ENCODE results near the gene ARHGAP30.

DNA sequence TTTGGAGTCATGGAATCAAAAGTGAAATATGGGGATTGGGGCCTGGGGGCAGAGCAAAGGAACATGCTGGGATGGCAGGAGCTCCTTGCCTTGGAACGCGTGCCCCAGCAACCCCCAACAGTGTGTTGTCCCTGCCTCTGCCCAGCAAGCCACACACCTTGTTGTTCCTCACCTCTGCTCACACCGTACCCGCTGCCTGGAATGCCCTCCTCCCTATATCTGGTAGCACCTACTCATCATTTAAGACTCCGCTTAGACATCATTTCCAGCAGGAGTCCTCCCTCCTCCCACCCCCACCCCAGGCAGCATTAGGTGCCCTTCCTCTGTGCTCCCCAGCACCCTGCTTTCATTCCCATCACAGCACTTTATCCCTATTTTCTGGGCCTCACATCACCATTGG is 11.8 kb upstream of the ARHGAP30 start:
- TF ChIP-seq, protein P1, sequence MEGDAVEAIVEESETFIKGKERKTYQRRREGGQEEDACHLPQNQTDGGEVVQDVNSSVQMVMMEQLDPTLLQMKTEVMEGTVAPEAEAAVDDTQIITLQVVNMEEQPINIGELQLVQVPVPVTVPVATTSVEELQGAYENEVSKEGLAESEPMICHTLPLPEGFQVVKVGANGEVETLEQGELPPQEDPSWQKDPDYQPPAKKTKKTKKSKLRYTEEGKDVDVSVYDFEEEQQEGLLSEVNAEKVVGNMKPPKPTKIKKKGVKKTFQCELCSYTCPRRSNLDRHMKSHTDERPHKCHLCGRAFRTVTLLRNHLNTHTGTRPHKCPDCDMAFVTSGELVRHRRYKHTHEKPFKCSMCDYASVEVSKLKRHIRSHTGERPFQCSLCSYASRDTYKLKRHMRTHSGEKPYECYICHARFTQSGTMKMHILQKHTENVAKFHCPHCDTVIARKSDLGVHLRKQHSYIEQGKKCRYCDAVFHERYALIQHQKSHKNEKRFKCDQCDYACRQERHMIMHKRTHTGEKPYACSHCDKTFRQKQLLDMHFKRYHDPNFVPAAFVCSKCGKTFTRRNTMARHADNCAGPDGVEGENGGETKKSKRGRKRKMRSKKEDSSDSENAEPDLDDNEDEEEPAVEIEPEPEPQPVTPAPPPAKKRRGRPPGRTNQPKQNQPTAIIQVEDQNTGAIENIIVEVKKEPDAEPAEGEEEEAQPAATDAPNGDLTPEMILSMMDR (conservative IDR thresholded peaks at IDR 0.05; ENCODE audit: low read length), result no peak
- no peak for TF ChIP-seq EZH2phosphoT487 (IDR thresholded peaks at IDR 0.05; ENCODE audit: borderline replicate concordance)

Data from Loucy (cell line).